ENCODE results near the gene ANO1. TPM values are rescaled to one million over a fixed set of nuclear protein-coding genes. Genes with fewer than 3 reads are reported as not detected.

The ANO1 gene
- total RNA-seq, 4 donors from 2014 or later: 1.1 to 27.2 (median 4.2) TPM

DNA sequence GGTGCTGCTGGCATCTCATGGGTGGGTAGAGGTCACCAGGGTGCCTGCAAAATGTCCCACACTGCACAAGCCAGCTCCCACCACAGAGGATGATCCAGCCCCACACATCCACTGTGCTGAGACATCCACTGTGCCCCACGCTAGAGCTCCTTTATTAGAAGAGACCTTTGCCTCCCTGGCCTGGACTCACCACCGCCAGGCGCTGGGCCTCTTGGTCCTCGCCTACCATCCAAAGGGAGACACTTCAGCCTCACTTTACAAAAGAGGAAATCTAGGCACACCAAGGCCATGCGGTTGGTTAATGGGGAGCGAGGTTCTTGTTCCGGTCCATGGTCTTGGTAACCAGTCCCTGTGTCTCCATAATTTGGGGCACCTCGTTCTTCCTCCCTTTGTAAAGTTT, 3.4 kb upstream of the ANO1 start:
- H3K4me1 ChIP-seq: no peaks in the 10 kb centered on the region
- no peaks in the 10 kb centered on the region for H3K36me3 ChIP-seq
- no peak overlapping the region for H3K4me3 ChIP-seq
- DNase-seq: peak in 2 of 3 donors; percentile 31 to 34
- H3K27me3 ChIP-seq: peaks cover 0 to 12% of the 10 kb centered on the region in 2 donors
- no peaks in the 10 kb centered on the region for H3K9me3 ChIP-seq
- no peak for TF ChIP-seq POLR2A (IDR thresholded peaks at IDR 0.05)
- TF ChIP-seq, protein P1, sequence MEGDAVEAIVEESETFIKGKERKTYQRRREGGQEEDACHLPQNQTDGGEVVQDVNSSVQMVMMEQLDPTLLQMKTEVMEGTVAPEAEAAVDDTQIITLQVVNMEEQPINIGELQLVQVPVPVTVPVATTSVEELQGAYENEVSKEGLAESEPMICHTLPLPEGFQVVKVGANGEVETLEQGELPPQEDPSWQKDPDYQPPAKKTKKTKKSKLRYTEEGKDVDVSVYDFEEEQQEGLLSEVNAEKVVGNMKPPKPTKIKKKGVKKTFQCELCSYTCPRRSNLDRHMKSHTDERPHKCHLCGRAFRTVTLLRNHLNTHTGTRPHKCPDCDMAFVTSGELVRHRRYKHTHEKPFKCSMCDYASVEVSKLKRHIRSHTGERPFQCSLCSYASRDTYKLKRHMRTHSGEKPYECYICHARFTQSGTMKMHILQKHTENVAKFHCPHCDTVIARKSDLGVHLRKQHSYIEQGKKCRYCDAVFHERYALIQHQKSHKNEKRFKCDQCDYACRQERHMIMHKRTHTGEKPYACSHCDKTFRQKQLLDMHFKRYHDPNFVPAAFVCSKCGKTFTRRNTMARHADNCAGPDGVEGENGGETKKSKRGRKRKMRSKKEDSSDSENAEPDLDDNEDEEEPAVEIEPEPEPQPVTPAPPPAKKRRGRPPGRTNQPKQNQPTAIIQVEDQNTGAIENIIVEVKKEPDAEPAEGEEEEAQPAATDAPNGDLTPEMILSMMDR (IDR thresholded peaks at IDR 0.05): no peak
- no peak overlapping the region for H3K27ac ChIP-seq

DNA sequence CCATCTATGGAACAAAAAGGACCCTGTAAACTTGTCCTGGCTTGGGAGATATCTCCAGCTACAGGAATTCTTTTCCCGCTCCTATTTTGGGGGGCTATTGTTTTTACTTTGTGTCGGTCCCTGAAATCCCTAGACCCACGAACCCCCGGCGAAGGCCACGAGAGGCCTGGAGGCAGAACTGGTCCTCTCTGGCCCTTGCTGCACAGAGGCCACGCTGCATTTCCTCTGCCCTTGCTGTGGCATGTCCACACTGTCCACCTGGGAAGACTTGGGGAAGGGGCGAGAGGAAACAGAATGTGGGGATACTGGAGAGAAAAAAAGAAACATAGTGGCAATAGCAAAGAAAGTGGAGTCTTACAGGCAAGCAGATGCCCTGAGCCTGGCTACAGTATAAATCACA, 2.3 kb upstream of the ANO1 start:
- TF ChIP-seq POLR2A (IDR thresholded peaks at IDR 0.05): no peak
- TF ChIP-seq, protein P1 (IDR thresholded peaks at IDR 0.05): no peak
- peaks cover 0 to 14% of the 10 kb centered on the region in 2 donors for H3K27me3 ChIP-seq
- H3K9me3 ChIP-seq: no peaks in the 10 kb centered on the region
- no peaks in the 10 kb centered on the region for H3K4me1 ChIP-seq
- no peaks in the 10 kb centered on the region for H3K36me3 ChIP-seq
- no peak overlapping the region for H3K4me3 ChIP-seq
- no peak overlapping the region for H3K27ac ChIP-seq
- peak in 1 of 3 donors; percentile 2 for DNase-seq

DNA sequence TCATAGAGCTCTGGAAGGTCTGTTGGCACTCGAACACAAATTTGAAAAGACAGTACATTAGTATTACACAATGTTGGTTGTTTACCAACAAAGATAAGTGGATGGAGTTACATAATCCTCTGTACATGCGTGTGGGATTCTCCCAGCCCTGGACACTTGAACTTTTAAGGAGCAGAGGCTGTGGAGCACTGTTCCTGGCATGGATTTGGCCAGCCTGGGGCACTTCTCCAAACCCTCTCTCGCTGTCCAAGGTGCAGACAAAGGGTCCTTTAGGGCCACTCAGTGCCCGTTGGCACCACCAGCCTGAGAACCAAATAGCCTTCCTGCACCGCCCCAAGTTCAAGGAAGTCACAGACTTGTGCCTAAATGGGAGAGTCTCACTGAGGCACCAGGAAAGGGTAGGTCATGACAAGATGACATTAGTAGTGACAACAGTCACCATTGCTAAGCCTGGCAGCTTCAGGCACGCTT, 1.6 kb upstream of the ANO1 start:
- H3K4me3 ChIP-seq: no peak overlapping the region
- peaks cover 0 to 14% of the 10 kb centered on the region in 2 donors for H3K27me3 ChIP-seq
- peak in 1 of 3 donors; percentile 36 for DNase-seq
- H3K9me3 ChIP-seq: no peaks in the 10 kb centered on the region
- no peak overlapping the region for H3K27ac ChIP-seq
- no peaks in the 10 kb centered on the region for H3K4me1 ChIP-seq
- TF ChIP-seq, protein P1 (IDR thresholded peaks at IDR 0.05): no peak
- TF ChIP-seq POLR2A (IDR thresholded peaks at IDR 0.05): no peak
- H3K36me3 ChIP-seq: no peaks in the 10 kb centered on the region

DNA sequence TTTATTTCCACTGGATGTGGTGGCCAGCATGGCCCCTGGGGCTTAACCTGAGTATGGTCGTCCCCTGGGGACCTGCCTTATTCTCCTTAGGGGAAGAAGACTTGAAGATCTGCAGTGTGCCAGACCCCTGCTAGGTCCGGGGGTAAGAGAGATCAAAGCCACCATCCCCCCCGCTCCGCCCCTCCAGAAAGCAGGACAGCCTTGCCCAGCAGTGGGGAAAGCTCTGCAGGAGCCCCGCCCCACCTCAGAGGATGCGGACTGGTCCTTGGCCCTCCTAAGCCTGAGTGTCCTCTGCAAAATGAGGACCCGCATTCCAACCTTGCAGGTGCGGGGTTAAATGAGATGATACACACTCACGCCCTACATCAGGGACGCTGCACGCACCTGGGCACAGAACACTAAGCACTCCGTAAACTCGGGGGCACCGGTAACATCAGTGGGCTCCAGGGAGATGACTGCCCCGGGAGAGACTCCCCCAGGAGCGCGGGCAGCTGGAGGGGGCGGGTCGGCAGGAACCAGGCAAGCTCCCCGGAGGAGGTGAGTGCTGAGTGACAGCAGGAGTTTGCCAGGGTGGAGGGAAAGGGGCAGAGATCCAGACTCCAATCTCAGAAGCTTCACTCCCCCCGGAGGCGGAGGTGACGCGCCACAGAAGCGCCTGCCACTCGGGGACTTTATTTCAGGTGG, 564 bp upstream of the ANO1 start:
- Histone ChIP-seq H3K9me3 (no peaks in the 10 kb centered on the region), H3K36me3 (no peaks in the 10 kb centered on the region), H3K27ac (no peak overlapping the region), H3K27me3 (peaks cover 0 to 14% of the 10 kb centered on the region in 2 donors), H3K4me3 (peak overlapping the region in 2 of 4 donors; percentile 26 to 31), H3K4me1 (no peaks in the 10 kb centered on the region)
- no peak for TF ChIP-seq POLR2A (IDR thresholded peaks at IDR 0.05)
- TF ChIP-seq, protein P1 (IDR thresholded peaks at IDR 0.05): no peak
- no peak for DNase-seq

DNA sequence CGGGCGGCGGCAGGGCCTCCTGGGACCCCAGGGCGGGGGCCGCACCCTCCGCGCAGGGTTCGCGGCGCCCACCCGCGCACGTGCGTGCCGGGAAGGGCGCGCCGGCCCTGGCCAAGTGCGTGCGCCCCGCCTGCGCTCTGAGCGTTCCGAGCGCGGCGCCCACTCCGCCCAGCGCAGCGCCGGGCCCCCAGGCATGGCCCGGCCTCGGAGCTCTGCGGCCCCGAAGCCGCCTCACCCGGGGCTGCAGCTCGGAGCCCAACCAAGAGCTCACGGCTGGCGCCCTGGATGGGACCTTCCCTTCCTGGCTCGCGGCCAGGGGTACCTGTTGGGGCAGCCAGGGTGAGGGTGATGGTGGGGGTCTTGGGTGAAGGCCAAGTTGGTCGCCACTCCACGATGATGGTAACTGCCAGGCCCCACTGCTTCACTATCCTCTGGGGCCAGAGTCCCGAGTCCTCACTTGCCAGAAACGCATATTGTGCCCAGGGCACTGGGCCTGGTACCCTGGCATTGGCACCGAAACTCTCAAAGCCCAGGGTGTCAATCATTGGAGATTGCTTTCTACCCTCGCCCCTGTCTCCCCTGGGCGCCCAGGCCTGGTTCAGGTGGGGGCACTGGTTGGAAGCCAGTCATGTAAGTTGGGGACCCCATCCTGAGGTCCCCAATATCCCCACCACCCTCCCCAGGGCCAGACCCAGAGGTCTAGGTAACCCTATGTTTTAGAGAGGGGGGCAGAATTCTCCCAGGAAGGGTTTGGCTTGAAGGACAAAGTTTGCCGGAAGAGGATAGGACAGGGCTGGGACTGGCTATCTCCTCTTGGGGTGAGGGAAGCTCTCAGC, 882 bp downstream of the ANO1 start:
- H3K27ac ChIP-seq: no peak overlapping the region
- peak overlapping the region in 1 of 4 donors; percentile 31 for H3K4me3 ChIP-seq
- TF ChIP-seq, protein P1 (IDR thresholded peaks at IDR 0.05): no peak
- TF ChIP-seq POLR2A (IDR thresholded peaks at IDR 0.05): no peak

More for the DNA sequence above, 882 bp downstream of the ANO1 start:
- H3K27me3 ChIP-seq: peaks cover 0 to 14% of the 10 kb centered on the region in 2 donors
- no peaks in the 10 kb centered on the region for H3K36me3 ChIP-seq
- no peaks in the 10 kb centered on the region for H3K4me1 ChIP-seq
- H3K9me3 ChIP-seq: no peaks in the 10 kb centered on the region
- no peak for DNase-seq

Measured in Peyer's patch (tissue), 4 donors.